ENCODE data around the gene TENM4.

TENM4 gene

GRCh38 chr11:79081471-79082031 lies 359.3 kb downstream of the TENM4 start:
- in situ Hi-C loops (cut with HindIII; ENCODE audit: low pct_ligation_motif_present, low sequenced_read_pairs), result no loop called here

GRCh38 chr11:79080551-79080950 lies 360.3 kb downstream of the TENM4 start:
- no peaks in the 10 kb centered on the region for H3K36me3 ChIP-seq (replicated peaks)
- TF ChIP-seq CTCF (IDR thresholded peaks at IDR 0.05; ENCODE audit: low read depth, low read length, missing control alignments), result no peak
- no peak for DNase-seq
- H3K27ac ChIP-seq, result no peak overlapping the region
- H3K4me3 ChIP-seq (ENCODE audit: low read depth, low read length), result no peak overlapping the region
- in situ Hi-C loops (cut with HindIII; ENCODE audit: low pct_ligation_motif_present, low sequenced_read_pairs), result no loop called here
- no peaks in the 10 kb centered on the region for H3K27me3 ChIP-seq (replicated peaks)

More at GRCh38 chr11:79081471-79082031, 359.3 kb downstream of the TENM4 start:
- DNase-seq, result peak; percentile 12
- Histone ChIP-seq H3K36me3 (replicated peaks) (no peaks in the 10 kb centered on the region), H3K27me3 (replicated peaks) (no peaks in the 10 kb centered on the region), H3K4me3 (ENCODE audit: low read depth, low read length) (no peak overlapping the region), H3K27ac (no peak overlapping the region)
- TF ChIP-seq CTCF (IDR thresholded peaks at IDR 0.05; ENCODE audit: low read depth, low read length, missing control alignments), result no peak

GRCh38 chr11:79078999-79079398 lies 361.8 kb downstream of the TENM4 start:
- H3K4me3 ChIP-seq (ENCODE audit: low read depth, low read length), result no peak overlapping the region
- no peak for DNase-seq
- in situ Hi-C loops (cut with HindIII; ENCODE audit: low pct_ligation_motif_present, low sequenced_read_pairs), result no loop called here
- H3K27ac ChIP-seq, result no peak overlapping the region
- no peaks in the 10 kb centered on the region for H3K27me3 ChIP-seq (replicated peaks)
- no peaks in the 10 kb centered on the region for H3K36me3 ChIP-seq (replicated peaks)
- no peak for TF ChIP-seq CTCF (IDR thresholded peaks at IDR 0.05; ENCODE audit: low read depth, low read length, missing control alignments)

- Histone ChIP-seq H3K27me3 (replicated peaks) (no peaks in the 10 kb centered on the region), H3K27ac (no peak overlapping the region), H3K4me3 (ENCODE audit: low read depth, low read length) (no peak overlapping the region), H3K36me3 (replicated peaks) (no peaks in the 10 kb centered on the region)
- no peak for DNase-seq
- no peak for TF ChIP-seq CTCF (IDR thresholded peaks at IDR 0.05; ENCODE audit: low read depth, low read length, missing control alignments)
- in situ Hi-C loops (cut with HindIII; ENCODE audit: low pct_ligation_motif_present, low sequenced_read_pairs), result no loop called here
Measured at GRCh38 chr11:79078456-79078855, 362.4 kb downstream of the TENM4 start.

- no peak for TF ChIP-seq CTCF (IDR thresholded peaks at IDR 0.05; ENCODE audit: low read depth, low read length, missing control alignments)
- in situ Hi-C loops (cut with HindIII; ENCODE audit: low pct_ligation_motif_present, low sequenced_read_pairs), result no loop called here
- Histone ChIP-seq H3K36me3 (replicated peaks) (no peaks in the 10 kb centered on the region), H3K27ac (no peak overlapping the region), H3K4me3 (ENCODE audit: low read depth, low read length) (no peak overlapping the region), H3K27me3 (replicated peaks) (no peaks in the 10 kb centered on the region)
- no peak for DNase-seq
Measured at GRCh38 chr11:79077702-79078330, 363.0 kb downstream of the TENM4 start.

All from brain microvascular endothelial cell (primary cell).